ENCODE measurements around the gene RAE1. TPM values are rescaled to one million over a fixed set of nuclear protein-coding genes. Genes with fewer than 3 reads are reported as not detected.

Gene RAE1
- total RNA-seq, 1 experiment from 2014 or later, result 53.1 TPM

DNA sequence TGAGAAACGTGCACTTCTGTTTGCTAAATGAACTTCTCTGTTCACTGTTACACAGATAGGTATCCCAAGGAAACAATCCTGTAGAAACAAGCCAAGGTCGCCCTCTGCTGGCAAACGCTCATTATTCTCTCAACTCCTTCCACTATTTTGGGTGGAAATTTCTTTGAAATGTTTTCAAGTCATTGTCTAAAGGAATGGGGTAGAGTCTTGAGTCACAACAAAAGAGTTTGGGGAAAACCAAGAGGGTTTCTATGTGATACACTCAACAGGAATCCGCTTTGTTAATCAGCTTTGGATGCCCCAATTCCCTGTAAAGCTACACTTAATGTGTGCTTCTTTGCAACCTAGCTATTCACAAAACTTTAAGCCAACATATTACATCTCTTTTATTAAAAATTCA, 4.6 kb upstream of the RAE1 start:
- Histone ChIP-seq H3K4me1 (ENCODE audit: insufficient read depth, low read length) (no peaks in the 10 kb centered on the region), H2BK5ac (ENCODE audit: insufficient read length, low read length) (no peak overlapping the region), H2BK20ac (ENCODE audit: low read depth, low read length, poor library complexity, severe bottlenecking) (no peak overlapping the region), H4K8ac (replicated peaks; ENCODE audit: insufficient read length, low read depth, low read length) (no peak overlapping the region), H2AK5ac (ENCODE audit: insufficient read length, low read length) (no peak overlapping the region), H2AFZ (ENCODE audit: low read length) (no peak overlapping the region), H2BK15ac (ENCODE audit: low read depth, low read length) (no peak overlapping the region), H3K4me2 (ENCODE audit: insufficient read depth, insufficient read length, low read length) (no peak overlapping the region), H3K23ac (ENCODE audit: insufficient read length, low read depth, low read length) (no peak overlapping the region), H3T11ph (ENCODE audit: low read length) (no peak overlapping the region), H3K79me1 (ENCODE audit: insufficient read depth, low read depth, low read length, poor library complexity, severe bottlenecking) (no peaks in the 10 kb centered on the region), H3K23me2 (ENCODE audit: insufficient read length, low read depth, low read length, poor library complexity, severe bottlenecking) (peaks cover 1% of the 10 kb centered on the region), H3K14ac (ENCODE audit: insufficient read depth, low read length) (no peak overlapping the region), H3K9me3 (ENCODE audit: control insufficient read depth, low read depth, low read length) (no peaks in the 10 kb centered on the region), H4K20me1 (ENCODE audit: control insufficient read depth, insufficient read depth, insufficient read length) (no peaks in the 10 kb centered on the region), H2BK12ac (ENCODE audit: insufficient read length, low read depth, low read length) (no peak overlapping the region), H4K91ac (ENCODE audit: insufficient read length, low read depth, low read length) (no peak overlapping the region), H3K4ac (ENCODE audit: low read depth, low read length) (no peak overlapping the region), H2BK120ac (ENCODE audit: low read depth, low read length, poor library complexity, severe bottlenecking) (no peak overlapping the region), H3K18ac (ENCODE audit: insufficient read length, low read depth, low read length) (no peak overlapping the region), H3K79me2 (ENCODE audit: insufficient read depth, low read length) (peaks cover 2% of the 10 kb centered on the region; the same call in 1 of the 2 replicates), H4K5ac (ENCODE audit: insufficient read length, low read depth, low read length) (no peak overlapping the region), H3K9ac (ENCODE audit: extremely low read depth, insufficient read length, low read length) (no peak overlapping the region), H3K27ac (ENCODE audit: insufficient read length, low read depth, low read length) (no peak overlapping the region), H3K27me3 (ENCODE audit: insufficient read depth, low read length) (no peaks in the 10 kb centered on the region), H3K56ac (ENCODE audit: insufficient read length, low read depth, low read length) (no peak overlapping the region)
- no peak overlapping the region for H3K27ac Mint-ChIP-seq
- H3K27me3 Mint-ChIP-seq (ENCODE audit: low read depth), result peaks cover 4% of the 10 kb centered on the region
- H3K9me3 Mint-ChIP-seq, result 0 out of 5 replicates have a peak, but pooled peaks cover 0 to 3% of the 10 kb centered on the region in 2 experiments
- no CpG with 5 or more reads among the region's 4 CpGs for WGBS (ENCODE audit: extremely low coverage, insufficient read length, low lambda C conversion rate)
- peak; percentile 61 for DNase-seq
- H3K4me3 Mint-ChIP-seq, result no peak overlapping the region
- no peaks in the 10 kb centered on the region for H3K4me1 Mint-ChIP-seq
- no peaks in the 10 kb centered on the region; a peak in 1 of 7 replicates for H3K36me3 Mint-ChIP-seq (ENCODE audit: insufficient read depth in 1 of 3, low read depth in 3 of 3)
- TF ChIP-seq, protein P1, sequence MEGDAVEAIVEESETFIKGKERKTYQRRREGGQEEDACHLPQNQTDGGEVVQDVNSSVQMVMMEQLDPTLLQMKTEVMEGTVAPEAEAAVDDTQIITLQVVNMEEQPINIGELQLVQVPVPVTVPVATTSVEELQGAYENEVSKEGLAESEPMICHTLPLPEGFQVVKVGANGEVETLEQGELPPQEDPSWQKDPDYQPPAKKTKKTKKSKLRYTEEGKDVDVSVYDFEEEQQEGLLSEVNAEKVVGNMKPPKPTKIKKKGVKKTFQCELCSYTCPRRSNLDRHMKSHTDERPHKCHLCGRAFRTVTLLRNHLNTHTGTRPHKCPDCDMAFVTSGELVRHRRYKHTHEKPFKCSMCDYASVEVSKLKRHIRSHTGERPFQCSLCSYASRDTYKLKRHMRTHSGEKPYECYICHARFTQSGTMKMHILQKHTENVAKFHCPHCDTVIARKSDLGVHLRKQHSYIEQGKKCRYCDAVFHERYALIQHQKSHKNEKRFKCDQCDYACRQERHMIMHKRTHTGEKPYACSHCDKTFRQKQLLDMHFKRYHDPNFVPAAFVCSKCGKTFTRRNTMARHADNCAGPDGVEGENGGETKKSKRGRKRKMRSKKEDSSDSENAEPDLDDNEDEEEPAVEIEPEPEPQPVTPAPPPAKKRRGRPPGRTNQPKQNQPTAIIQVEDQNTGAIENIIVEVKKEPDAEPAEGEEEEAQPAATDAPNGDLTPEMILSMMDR (conservative IDR thresholded peaks at IDR 0.05), result peak; percentile 91
